OCI-LY1 (cell line): ENCODE data around the gene SLC10A6.
A peak's percentile ranks its signal among the peaks of the same experiment; 100 is the strongest.

ENCODE experiments used
- H2AFZ ChIP-seq: fragments of 200-600 bp; sonication (generic), shearing (Covaris generic); 2 replicates; pipeline ENCODE4 v1.6.0; 2014; ENCODE audit warnings: antibody characterized with exemption, mild to moderate bottlenecking, low read length
- H3F3A ChIP-seq: fragments of 200-600 bp; sonication (generic), shearing (Covaris generic); 2 replicates; pipeline ENCODE4 v1.6.0; 2014; ENCODE audit warnings: mild to moderate bottlenecking, antibody characterized with exemption, low read length, moderate library complexity; ENCODE audit not compliant: insufficient read depth
- H3K27ac ChIP-seq: fragments of 200-600 bp; sonication (generic); 2 replicates; pipeline ENCODE4 v1.5.1; 2014; ENCODE audit warnings: low read length, mixed run types, mild to moderate bottlenecking, low read depth; ENCODE audit not compliant: poor library complexity, severe bottlenecking
- H3K27me3 ChIP-seq: fragments of 200-600 bp; sonication (generic); 2 replicates; pipeline ENCODE4 v1.6.0; 2014; ENCODE audit warnings: antibody characterized with exemption, mild to moderate bottlenecking, low read length, moderate library complexity; ENCODE audit not compliant: insufficient read depth
- H3K36me3 ChIP-seq: fragments of 200-600 bp; sonication (generic); 2 replicates; pipeline ENCODE4 v1.6.1; 2014; ENCODE audit warnings: mild to moderate bottlenecking, antibody characterized with exemption, low read length, moderate library complexity, mixed read lengths; ENCODE audit not compliant: insufficient read depth
- H3K4me1 ChIP-seq: fragments of 200-600 bp; sonication (generic); 2 replicates; pipeline ENCODE4 v1.5.1; 2014; ENCODE audit warnings: mild to moderate bottlenecking, low read length, moderate library complexity; ENCODE audit not compliant: insufficient read depth, severe bottlenecking
- H3K4me2 ChIP-seq: fragments of 200-600 bp; sonication (generic), shearing (Covaris generic); 2 replicates; pipeline ENCODE4 v1.6.1; 2014; ENCODE audit warnings: low read length
- H3K4me3 ChIP-seq: fragments of 200-600 bp; sonication (generic); 2 replicates; pipeline ENCODE4 v1.5.1; 2014; ENCODE audit warnings: low read length, low read depth, mild to moderate bottlenecking, mixed read lengths; ENCODE audit not compliant: poor library complexity, severe bottlenecking
- H3K79me2 ChIP-seq: fragments of 200-600 bp; shearing (Covaris generic); 2 replicates; pipeline ENCODE4 v1.6.1; 2016; ENCODE audit warnings: mixed run types, low read length, mixed read lengths; ENCODE audit not compliant: insufficient read depth
- H3K9ac ChIP-seq: fragments of 200-600 bp; sonication (generic), shearing (Covaris generic); 2 replicates; pipeline ENCODE4 v1.6.1; 2014; ENCODE audit warnings: mild to moderate bottlenecking, low read length, mixed read lengths
- H3K9me2 ChIP-seq: fragments of 200-600 bp; sonication (generic), shearing (Covaris generic); 2 replicates; pipeline ENCODE4 v1.6.1; 2014; ENCODE audit warnings: low read depth, mild to moderate bottlenecking, low read length, mixed read lengths
- H3K9me3 ChIP-seq: fragments of 200-600 bp; shearing (Covaris generic); 2 replicates; pipeline ENCODE4 v1.6.1; 2014; ENCODE audit warnings: low read length, mixed read lengths
- H4K20me1 ChIP-seq: fragments of 200-600 bp; sonication (generic), shearing (Covaris generic); 2 replicates; pipeline ENCODE4 v1.6.0; 2016; ENCODE audit warnings: mild to moderate bottlenecking, low read length; ENCODE audit not compliant: insufficient read depth
- EZH2 ChIP-seq: fragments of 200-600 bp; sonication (generic), shearing (Covaris generic); IDR thresholded peaks from 2 replicates; pipeline ENCODE4 v1.8.0; 2017; ENCODE audit warnings: borderline replicate concordance, mixed run types, mild to moderate bottlenecking, antibody characterized with exemption, low read length, moderate library complexity, mixed read lengths
- TF ChIP-seq, protein P1 (sequence below): fragments of 200-600 bp; sonication (generic), shearing (Covaris generic); IDR thresholded peaks from 2 replicates; pipeline ENCODE4 v1.5.1; 2017; ENCODE audit warnings: mild to moderate bottlenecking, antibody characterized with exemption, low read length, moderate library complexity, mixed read lengths

SLC10A6 gene

GRCh38 chr4:86848732-86849619 is at the start of gene SLC10A6:
Gene SLC10A6, minus strand, starts transcription at chr4:86849384. Its CDS starts 269 bp downstream, at chr4:86849115.
- Histone ChIP-seq H3F3A (no peaks in the 10 kb centered on the region), H4K20me1 (no peaks in the 10 kb centered on the region), H3K4me1 (no peaks in the 10 kb centered on the region), H3K4me2 (no peak within 1 kb of the TSS), H3K27ac (no peak within 1 kb of the TSS), H3K79me2 (no peaks in the 10 kb centered on the region), H3K27me3 (no peaks in the 10 kb centered on the region), H3K9me2 (no peaks in the 10 kb centered on the region), H3K9ac (no peak within 1 kb of the TSS), H3K36me3 (no peaks in the 10 kb centered on the region), H3K4me3 (no peak within 1 kb of the TSS), H3K9me3 (no peaks in the 10 kb centered on the region), H2AFZ (no peak within 1 kb of the TSS)
- TF ChIP-seq EZH2 = no peak
- TF ChIP-seq, protein P1, sequence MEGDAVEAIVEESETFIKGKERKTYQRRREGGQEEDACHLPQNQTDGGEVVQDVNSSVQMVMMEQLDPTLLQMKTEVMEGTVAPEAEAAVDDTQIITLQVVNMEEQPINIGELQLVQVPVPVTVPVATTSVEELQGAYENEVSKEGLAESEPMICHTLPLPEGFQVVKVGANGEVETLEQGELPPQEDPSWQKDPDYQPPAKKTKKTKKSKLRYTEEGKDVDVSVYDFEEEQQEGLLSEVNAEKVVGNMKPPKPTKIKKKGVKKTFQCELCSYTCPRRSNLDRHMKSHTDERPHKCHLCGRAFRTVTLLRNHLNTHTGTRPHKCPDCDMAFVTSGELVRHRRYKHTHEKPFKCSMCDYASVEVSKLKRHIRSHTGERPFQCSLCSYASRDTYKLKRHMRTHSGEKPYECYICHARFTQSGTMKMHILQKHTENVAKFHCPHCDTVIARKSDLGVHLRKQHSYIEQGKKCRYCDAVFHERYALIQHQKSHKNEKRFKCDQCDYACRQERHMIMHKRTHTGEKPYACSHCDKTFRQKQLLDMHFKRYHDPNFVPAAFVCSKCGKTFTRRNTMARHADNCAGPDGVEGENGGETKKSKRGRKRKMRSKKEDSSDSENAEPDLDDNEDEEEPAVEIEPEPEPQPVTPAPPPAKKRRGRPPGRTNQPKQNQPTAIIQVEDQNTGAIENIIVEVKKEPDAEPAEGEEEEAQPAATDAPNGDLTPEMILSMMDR = no peak

GRCh38 chr4:86898562-86898961 is 49.4 kb upstream of the SLC10A6 start:
- H3K9ac ChIP-seq = no peak overlapping the region
- H3F3A ChIP-seq = no peaks in the 10 kb centered on the region
- no peaks in the 10 kb centered on the region for H3K9me2 ChIP-seq
- no peak overlapping the region for H2AFZ ChIP-seq
- H3K4me2 ChIP-seq = no peak overlapping the region
- TF ChIP-seq, protein P1 = peak; percentile 38
- no peak for TF ChIP-seq EZH2
- H3K4me1 ChIP-seq = no peaks in the 10 kb centered on the region
- no peaks in the 10 kb centered on the region for H3K9me3 ChIP-seq
- H3K27ac ChIP-seq = no peak overlapping the region
- H3K4me3 ChIP-seq = no peak overlapping the region
- no peaks in the 10 kb centered on the region; the same call in 1 of the 2 replicates for H3K36me3 ChIP-seq
- no peaks in the 10 kb centered on the region for H3K27me3 ChIP-seq
- no peaks in the 10 kb centered on the region for H4K20me1 ChIP-seq
- no peaks in the 10 kb centered on the region for H3K79me2 ChIP-seq

DNA sequence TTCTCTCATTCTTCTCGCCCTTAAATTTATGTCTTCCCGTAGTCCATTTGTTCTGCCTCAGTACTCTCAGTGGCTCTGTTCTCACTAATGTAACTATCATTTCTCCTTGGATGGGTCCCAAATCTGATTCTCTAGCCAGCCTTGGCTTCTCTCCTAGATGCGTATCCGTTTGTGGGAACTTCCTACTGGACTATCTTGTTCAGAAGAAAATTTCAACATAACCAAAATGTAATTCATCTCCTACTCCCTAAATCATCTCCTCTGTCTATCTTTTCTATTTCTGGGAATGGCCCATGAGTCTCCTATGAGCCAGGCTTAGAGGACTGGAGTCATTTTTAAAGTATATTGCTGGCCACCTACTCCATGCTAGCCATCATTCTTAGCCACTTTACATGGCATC is 47.4 kb upstream of the SLC10A6 start:
- Histone ChIP-seq H2AFZ (no peak overlapping the region), H3K27me3 (no peaks in the 10 kb centered on the region), H3K9me3 (no peaks in the 10 kb centered on the region), H3F3A (no peaks in the 10 kb centered on the region), H4K20me1 (no peaks in the 10 kb centered on the region), H3K9me2 (no peaks in the 10 kb centered on the region), H3K4me2 (no peak overlapping the region), H3K36me3 (no peaks in the 10 kb centered on the region), H3K4me3 (no peak overlapping the region), H3K4me1 (no peaks in the 10 kb centered on the region), H3K9ac (no peak overlapping the region), H3K79me2 (no peaks in the 10 kb centered on the region), H3K27ac (no peak overlapping the region)
- TF ChIP-seq, protein P1 = no peak
- TF ChIP-seq EZH2 = no peak
